Adrenal gland (tissue), 12 donors: ENCODE results near the gene DLG2. TPM values are rescaled to one million over a fixed set of nuclear protein-coding genes. Genes with fewer than 3 reads are reported as not detected.

Experiments used
- DNase-seq, 7 donors: peaks; one replicate each; pipeline ENCODE4 v3.0.0-alpha.2; 2019 to 2020
- H3K27ac ChIP-seq, 5 donors: fragments of 200-600 bp; sonication (generic) in 4 of 5; 1 replicate in 3 of 5; 2 replicates in 2 of 5; pipeline versions ENCODE4 v1.5.1 to v1.8.0; 2016 to 2020; ENCODE audit warnings: mild to moderate bottlenecking in 1 of 5
- H3K27me3 ChIP-seq: fragments of 200-600 bp; 2 replicates; pipeline ENCODE4 v1.8.0; 2021
- H3K36me3 ChIP-seq, 2 donors: fragments of 200-600 bp; replicated peaks in 1 of 2; 1 replicate in 1 of 2; 2 replicates in 1 of 2; pipeline versions ENCODE4 v1.5.1 to v1.8.0; 2018 to 2022
- H3K4me1 ChIP-seq, 2 donors: fragments of 200-600 bp; replicated peaks in 1 of 2; 1 replicate in 1 of 2; 2 replicates in 1 of 2; pipeline versions ENCODE4 v1.5.1 to v1.8.0; 2018 to 2021
- H3K4me3 ChIP-seq, 4 donors: fragments of 200-600 bp; sonication (generic) in 3 of 4; one replicate each; pipeline ENCODE4 v1.5.1; 2016 to 2018
- H3K9me3 ChIP-seq, 3 donors: fragments of 200-600 bp; sonication (generic) in 1 of 3; replicated peaks in 1 of 3; 1 replicate in 2 of 3; 2 replicates in 1 of 3; pipeline versions ENCODE4 v1.5.1 to v1.8.0; 2016 to 2021
- CTCF ChIP-seq, 6 experiments: fragments of 450-650 bp in 4 of 6; fragments of 200-600 bp in 2 of 6; sonication (generic) in 1 of 6; IDR thresholded peaks; 1 replicate in 5 of 6; 2 replicates in 1 of 6; pipeline versions ENCODE4 v1.5.1 to v1.8.0; 2016 to 2021; ENCODE audit warnings: antibody characterized with exemption in 6 of 6, mild to moderate bottlenecking in 2 of 6, moderate library complexity in 1 of 6
- POLR2A ChIP-seq, 2 donors: fragments of 450-650 bp; IDR thresholded peaks; one replicate each; pipeline ENCODE4 v1.6.1; 2017; ENCODE audit warnings: antibody characterized with exemption in 2 of 2, mild to moderate bottlenecking in 2 of 2, moderate library complexity in 1 of 2
- whole genome bisulfite sequencing, 4 donors: extraction: QIAGEN DNeasy Blood & Tissue Kit in 2 of 4; methylation state at CpG; one replicate each; pipeline versions ENCODE4 v1.1.5 to v1.1.7; 2013 to 2017; 5-methylcytosine and 5-hydroxymethylcytosine counted together
- intact Hi-C, 2 donors: fragments of 100-400 bp; cut with DNase I; formaldehyde crosslinking; loops; one replicate each; pipeline versions ENCODE4 v1.14.1 to v1.15.0; 2022 to 2023
- polyA plus RNA-seq, 3 donors: library from polyadenylated mRNA; stranded (reverse); fragments of 200-250 nt in 2 of 3; fragments of 350-450 nt in 1 of 3; fragmentation: Illumina TruSeq in 1 of 3; extraction: RNeasy Lipid Tissue Mini Kit (QIAGEN cat#74804) in 1 of 3; gene quantifications; one replicate each; pipeline ENCODE4 v1.2.3, GENCODE V29; 2013 to 2014
- total RNA-seq, 9 donors: library from RNA; depleted of rRNA in 4 of 9; stranded (reverse); fragments of >200 nt in 4 of 9; fragments of 120-200 nt in 1 of 9; fragmentation: NEBNext Ultra II Directional in 1 of 9; extraction: Animal tissue kit (Norgen Biotek cat#: 25700) in 1 of 9; gene quantifications; one replicate each; pipeline versions ENCODE4 v1.1.0 to v1.2.4, GENCODE V29; 2013 to 2023
- donor health status: healthy with polysubstance abuse.
- donor health status: Bipolar disorder and iron deficiency.
- donor health status: DM: yes; HTN: yes; CAD: no.
- donor health status: DM: no; HTN: no; CAD: no.
- donor health status: DM: no; HTN: no; CAD: no.
- donor health status: DM: yes; HTN: yes; CAD: no.

DLG2 gene
- total and polyA plus RNA-seq, 12 donors, result 8.3 to 101 (median 37.5) TPM

GRCh38 chr11:84345027-84345426, 1282.1 kb downstream of the DLG2 start:
- intact Hi-C loops, result no loop called here
- 75 to 91% (median 85%) methylated on average over 3 of the region's 3 CpGs for WGBS, 4 donors
- no peaks in the 10 kb centered on the region for H3K36me3 ChIP-seq

GRCh38 chr11:84339796-84340195, 1287.3 kb downstream of the DLG2 start:
- WGBS, 4 donors, result 68 to 83% (median 77%) methylated on average over 3 of the region's 3 CpGs
- DNase-seq, result no peak
- intact Hi-C loops, result no loop called here
- Histone ChIP-seq H3K4me3 (no peak overlapping the region), H3K9me3 (no peaks in the 10 kb centered on the region), H3K36me3 (no peaks in the 10 kb centered on the region), H3K27ac (no peak overlapping the region), H3K27me3 (no peaks in the 10 kb centered on the region), H3K4me1 (no peaks in the 10 kb centered on the region)
- TF ChIP-seq POLR2A (IDR thresholded peaks at IDR 0.05), result no peak
- no peak for TF ChIP-seq CTCF (IDR thresholded peaks at IDR 0.05)

More at GRCh38 chr11:84345027-84345426, 1282.1 kb downstream of the DLG2 start:
- Histone ChIP-seq H3K27me3 (no peaks in the 10 kb centered on the region), H3K4me3 (no peak overlapping the region), H3K27ac (no peak overlapping the region), H3K9me3 (no peaks in the 10 kb centered on the region), H3K4me1 (peaks cover 0 to 4% of the 10 kb centered on the region in 2 donors)
- TF ChIP-seq POLR2A (IDR thresholded peaks at IDR 0.05), result no peak
- TF ChIP-seq CTCF (IDR thresholded peaks at IDR 0.05), result no peak
- no peak for DNase-seq

GRCh38 chr11:84333221-84333620, 1293.9 kb downstream of the DLG2 start:
- WGBS, 4 donors, result 76 to 90% (median 80%) methylated on average over 3 of the region's 3 CpGs
- Histone ChIP-seq H3K4me1 (no peaks in the 10 kb centered on the region), H3K9me3 (no peaks in the 10 kb centered on the region), H3K27ac (no peak overlapping the region), H3K4me3 (no peak overlapping the region), H3K27me3 (no peaks in the 10 kb centered on the region), H3K36me3 (no peaks in the 10 kb centered on the region)
- no peak for DNase-seq
- TF ChIP-seq CTCF (IDR thresholded peaks at IDR 0.05), result no peak
- intact Hi-C loops, result no loop called here

GRCh38 chr11:84322211-84322610, 1304.9 kb downstream of the DLG2 start:
- Histone ChIP-seq H3K27me3 (no peaks in the 10 kb centered on the region), H3K4me3 (no peak overlapping the region), H3K36me3 (no peaks in the 10 kb centered on the region), H3K27ac (no peak overlapping the region), H3K9me3 (no peaks in the 10 kb centered on the region), H3K4me1 (no peaks in the 10 kb centered on the region)
- no peak for DNase-seq
- intact Hi-C loops, result no loop called here
- TF ChIP-seq POLR2A (IDR thresholded peaks at IDR 0.05) (no peak), CTCF (IDR thresholded peaks at IDR 0.05) (no peak)
